RWPE2 (cell line): ENCODE data around the gene LHB.
"Not testable (repeated sequence)": the region's sequence is repeated elsewhere in the genome, so short reads cannot be mapped to it uniquely, and the experiment has no call there.

Experiments
- ATAC-seq: fragments of 200-7000 bp; cut with Tn5 transposase; 3 replicates; pipeline ENCODE4 v1.9.1; 2021; ENCODE audit warnings: low read depth
- DNase-seq: peaks from one replicate; pipeline ENCODE4 v3.0.0-alpha.2; 2020; ENCODE audit warnings: low spot score
- H3K27ac ChIP-seq: fragments of 450-650 bp; 2 replicates; pipeline ENCODE4 v1.5.1; 2017; ENCODE audit warnings: mild to moderate bottlenecking; ENCODE audit not compliant: poor library complexity, severe bottlenecking
- H3K27me3 ChIP-seq: fragments of 250-450 bp; sonication (Bioruptor Pico); 2 replicates; pipeline ENCODE4 v1.5.1; 2021; ENCODE audit warnings: mild to moderate bottlenecking, moderate library complexity; ENCODE audit not compliant: insufficient read depth, poor library complexity, severe bottlenecking
- H3K36me3 ChIP-seq: fragments of 250-450 bp; sonication (Bioruptor Pico); 2 replicates; pipeline ENCODE4 v1.5.1; 2020; ENCODE audit warnings: low read depth, mild to moderate bottlenecking, moderate library complexity
- H3K4me1 ChIP-seq: fragments of 250-450 bp; sonication (Bioruptor Pico); 2 replicates; pipeline ENCODE4 v1.5.1; 2021; ENCODE audit warnings: mild to moderate bottlenecking, moderate library complexity; ENCODE audit not compliant: insufficient read depth, poor library complexity, severe bottlenecking
- H3K4me3 ChIP-seq: fragments of 250-450 bp; sonication (Bioruptor Pico); 2 replicates; pipeline ENCODE4 v1.5.1; 2021; ENCODE audit warnings: mild to moderate bottlenecking, moderate library complexity; ENCODE audit not compliant: severe bottlenecking
- H3K9me3 ChIP-seq: fragments of 250-450 bp; sonication (Bioruptor Pico); 2 replicates; pipeline ENCODE4 v1.5.1; 2021; ENCODE audit warnings: mild to moderate bottlenecking, moderate library complexity; ENCODE audit not compliant: severe bottlenecking
- CTCF ChIP-seq: fragments of 450-650 bp; IDR thresholded peaks from one replicate; pipeline ENCODE4 v1.5.1; 2017; ENCODE audit warnings: mild to moderate bottlenecking, moderate library complexity; ENCODE audit not compliant: poor library complexity, severe bottlenecking

The LHB gene

GRCh38 chr19:49038111-49038510, 21.2 kb upstream of the LHB start:
- DNase-seq, H3K9me3 ChIP-seq, ATAC-seq, H3K27me3 ChIP-seq, H3K4me3 ChIP-seq, H3K36me3 ChIP-seq, H3K4me1 ChIP-seq: not testable (repeated sequence)
- peak overlapping the region; percentile 26 for H3K27ac ChIP-seq

- not testable (repeated sequence) for DNase-seq, H3K9me3 ChIP-seq, H3K4me1 ChIP-seq, H3K27ac ChIP-seq, H3K27me3 ChIP-seq, H3K36me3 ChIP-seq, ATAC-seq, H3K4me3 ChIP-seq
- TF ChIP-seq CTCF: peak; percentile 35
These were observed 19.9 kb upstream of the LHB start, which contains the start of gene CGB1 for GRCh38 chr19:49036815-49037214. Gene CGB1 (minus strand): TSS chr19:49036895. CDS start chr19:49036711, 184 bp downstream.

DNA sequence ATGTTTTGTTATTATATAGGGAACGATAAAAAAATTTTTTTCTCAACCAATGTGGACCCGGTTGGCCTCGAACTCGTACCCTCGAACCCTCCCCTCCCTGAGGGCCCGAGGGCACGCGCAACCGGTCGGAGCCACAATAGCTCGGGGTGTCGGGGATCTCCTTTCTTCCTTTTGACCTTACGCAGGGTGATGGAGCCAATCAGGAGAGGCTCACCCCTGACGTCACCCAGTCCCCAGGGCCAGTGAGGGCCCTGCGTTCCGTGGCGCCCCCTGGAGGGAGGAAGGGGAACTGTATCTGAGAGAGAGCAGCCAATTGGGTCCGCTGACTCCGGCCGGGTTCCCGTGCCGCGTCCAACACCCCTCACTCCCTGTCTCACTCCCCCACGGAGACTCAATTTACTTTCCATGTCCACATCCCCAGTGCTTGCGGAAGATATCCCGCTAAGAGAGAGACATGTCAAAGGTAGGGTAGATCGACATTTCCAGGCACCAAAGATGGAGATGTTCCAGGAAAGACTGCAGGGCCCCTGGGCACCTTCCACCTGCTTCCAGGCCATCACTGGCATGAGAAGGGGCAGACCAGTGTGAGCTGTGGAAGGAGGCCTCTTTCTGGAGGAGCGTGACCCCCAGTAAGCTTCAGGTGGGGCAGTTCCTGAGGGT, 14.9 kb upstream of the LHB start, which contains the start of gene CGB2:
TSS of gene CGB2 (plus strand) at position 249 of the 660 bp plus-strand sequence. CDS start at position 455, 206 bp downstream.
- not testable (repeated sequence) for H3K27me3 ChIP-seq, DNase-seq, ATAC-seq

DNA sequence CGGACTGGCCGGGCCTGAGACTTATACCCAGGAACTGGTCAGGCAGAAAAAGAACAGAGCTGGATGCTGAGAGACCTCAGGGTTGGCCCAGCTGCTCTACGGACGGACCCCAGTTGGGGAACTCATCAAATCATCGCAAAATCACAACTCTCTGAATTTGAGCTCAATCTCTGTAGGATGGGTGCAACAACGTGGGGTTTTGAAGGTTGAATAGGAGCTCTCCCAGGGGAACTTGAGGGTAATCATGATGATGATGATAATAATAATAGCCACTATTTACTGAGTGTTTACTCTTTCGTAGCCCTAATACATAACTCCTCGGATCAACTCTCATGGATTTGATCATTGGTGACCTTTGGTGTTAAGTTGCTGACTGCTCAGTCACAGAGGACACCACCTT, 13.4 kb upstream of the LHB start:
- H3K27ac ChIP-seq, H3K36me3 ChIP-seq, ATAC-seq, H3K4me3 ChIP-seq, H3K9me3 ChIP-seq, H3K4me1 ChIP-seq, DNase-seq, H3K27me3 ChIP-seq: not testable (repeated sequence)

More for the DNA sequence above, 14.9 kb upstream of the LHB start, which contains the start of gene CGB2:
- H3K27ac ChIP-seq, H3K9me3 ChIP-seq, H3K4me3 ChIP-seq, H3K36me3 ChIP-seq, H3K4me1 ChIP-seq: not testable (repeated sequence)
- peak; percentile 52 for TF ChIP-seq CTCF

- H3K27ac ChIP-seq, H3K9me3 ChIP-seq, H3K36me3 ChIP-seq, H3K4me1 ChIP-seq, H3K27me3 ChIP-seq, DNase-seq, H3K4me3 ChIP-seq: not testable (repeated sequence)
- peak; percentile 36; the same call in 1 of the 3 replicates for ATAC-seq
These were observed 12.9 kb upstream of the LHB start for GRCh38 chr19:49029749-49030148.

- H3K4me3 ChIP-seq, H3K9me3 ChIP-seq, ATAC-seq, H3K27me3 ChIP-seq, H3K27ac ChIP-seq, DNase-seq, H3K4me1 ChIP-seq, H3K36me3 ChIP-seq: not testable (repeated sequence)
These were observed 11.8 kb upstream of the LHB start for GRCh38 chr19:49028686-49029085.

DNA sequence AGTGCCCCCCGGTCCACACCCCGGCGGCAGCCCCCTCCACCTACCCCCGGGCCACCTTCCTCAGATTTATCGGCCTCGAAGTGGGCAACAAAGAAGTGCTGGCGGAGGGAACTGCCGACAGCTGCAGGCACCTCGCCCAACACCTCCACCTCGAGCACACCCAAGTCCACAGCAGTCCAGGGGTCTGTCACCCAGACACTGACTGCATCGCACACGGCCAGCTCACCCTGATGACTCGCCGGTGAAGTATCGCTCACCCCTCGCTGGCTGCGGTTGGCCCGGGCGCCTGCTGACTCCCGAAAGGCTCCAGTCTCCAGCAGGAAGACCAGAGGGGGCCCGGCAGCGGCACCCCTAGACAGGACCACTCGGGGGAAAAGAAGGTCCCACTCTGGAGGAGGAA, 8.7 kb upstream of the LHB start:
- H3K36me3 ChIP-seq, H3K4me1 ChIP-seq, H3K27ac ChIP-seq, H3K9me3 ChIP-seq, DNase-seq, H3K4me3 ChIP-seq, H3K27me3 ChIP-seq: not testable (repeated sequence)
- ATAC-seq: peak; percentile 40; the same call in 1 of the 3 replicates

DNA sequence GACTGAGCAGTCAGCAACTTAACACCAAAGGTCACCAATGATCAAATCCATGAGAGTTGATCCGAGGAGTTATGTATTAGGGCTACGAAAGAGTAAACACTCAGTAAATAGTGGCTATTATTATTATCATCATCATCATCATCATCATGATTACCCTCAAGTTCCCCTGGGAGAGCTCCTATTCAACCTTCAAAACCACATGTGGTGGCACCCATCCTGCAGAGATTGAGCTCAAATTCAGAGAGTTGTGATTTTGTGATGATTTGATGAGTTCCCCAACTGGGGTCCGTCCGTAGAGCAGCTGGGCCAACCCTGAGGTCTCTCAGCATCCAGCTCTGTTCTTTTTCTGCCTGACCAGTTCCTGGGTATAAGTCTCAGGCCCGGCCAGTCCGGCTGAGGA, 8.2 kb upstream of the LHB start:
- not testable (repeated sequence) for H3K36me3 ChIP-seq, H3K4me1 ChIP-seq, H3K9me3 ChIP-seq, H3K4me3 ChIP-seq, H3K27ac ChIP-seq, DNase-seq, ATAC-seq, H3K27me3 ChIP-seq

DNA sequence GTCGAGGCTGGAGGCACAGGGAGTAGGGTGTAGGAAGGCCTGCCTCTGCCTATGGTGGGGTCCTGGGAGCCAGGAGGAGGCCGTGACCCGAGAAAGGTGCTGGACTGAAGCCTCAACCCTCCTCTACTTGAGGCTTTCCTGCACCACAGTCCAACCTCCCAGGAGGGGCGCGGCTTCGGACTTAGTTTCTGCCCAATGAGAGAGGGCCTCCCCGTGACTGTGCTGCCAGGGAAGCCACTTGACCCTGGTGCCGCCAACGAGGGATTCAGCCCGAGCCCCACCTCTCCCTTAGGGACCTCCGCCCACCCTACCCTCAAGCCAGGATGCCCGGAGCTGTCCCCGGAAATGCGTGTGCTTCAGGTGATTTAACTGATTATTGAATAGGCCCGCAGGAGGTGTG, 7.3 kb upstream of the LHB start, which contains the start of gene CGB3:
TSS of gene CGB3 (minus strand) at position 101 of the 400 bp plus-strand sequence. CDS start 362 bp downstream, outside the sequence.
- not testable (repeated sequence) for ATAC-seq, H3K36me3 ChIP-seq, H3K27me3 ChIP-seq, H3K9me3 ChIP-seq, H3K4me1 ChIP-seq, H3K27ac ChIP-seq, DNase-seq, H3K4me3 ChIP-seq
